OCI-LY1 (cell line): Measurements from ENCODE around the gene MMP26.

Experiments used
- H2AFZ ChIP-seq: fragments of 200-600 bp; sonication (generic), shearing (Covaris generic); 2 replicates; pipeline ENCODE4 v1.6.0; 2014; ENCODE audit warnings: antibody characterized with exemption, mild to moderate bottlenecking, low read length
- H3F3A ChIP-seq: fragments of 200-600 bp; sonication (generic), shearing (Covaris generic); 2 replicates; pipeline ENCODE4 v1.6.0; 2014; ENCODE audit warnings: mild to moderate bottlenecking, antibody characterized with exemption, low read length, moderate library complexity; ENCODE audit not compliant: insufficient read depth
- H3K27ac ChIP-seq: fragments of 200-600 bp; sonication (generic); 2 replicates; pipeline ENCODE4 v1.5.1; 2014; ENCODE audit warnings: low read length, mixed run types, mild to moderate bottlenecking, low read depth; ENCODE audit not compliant: poor library complexity, severe bottlenecking
- H3K27me3 ChIP-seq: fragments of 200-600 bp; sonication (generic); 2 replicates; pipeline ENCODE4 v1.6.0; 2014; ENCODE audit warnings: antibody characterized with exemption, mild to moderate bottlenecking, low read length, moderate library complexity; ENCODE audit not compliant: insufficient read depth
- H3K36me3 ChIP-seq: fragments of 200-600 bp; sonication (generic); 2 replicates; pipeline ENCODE4 v1.6.1; 2014; ENCODE audit warnings: mild to moderate bottlenecking, antibody characterized with exemption, low read length, moderate library complexity, mixed read lengths; ENCODE audit not compliant: insufficient read depth
- H3K4me1 ChIP-seq: fragments of 200-600 bp; sonication (generic); 2 replicates; pipeline ENCODE4 v1.5.1; 2014; ENCODE audit warnings: mild to moderate bottlenecking, low read length, moderate library complexity; ENCODE audit not compliant: insufficient read depth, severe bottlenecking
- H3K4me2 ChIP-seq: fragments of 200-600 bp; sonication (generic), shearing (Covaris generic); 2 replicates; pipeline ENCODE4 v1.6.1; 2014; ENCODE audit warnings: low read length
- H3K4me3 ChIP-seq: fragments of 200-600 bp; sonication (generic); 2 replicates; pipeline ENCODE4 v1.5.1; 2014; ENCODE audit warnings: low read length, low read depth, mild to moderate bottlenecking, mixed read lengths; ENCODE audit not compliant: poor library complexity, severe bottlenecking
- H3K79me2 ChIP-seq: fragments of 200-600 bp; shearing (Covaris generic); 2 replicates; pipeline ENCODE4 v1.6.1; 2016; ENCODE audit warnings: mixed run types, low read length, mixed read lengths; ENCODE audit not compliant: insufficient read depth
- H3K9ac ChIP-seq: fragments of 200-600 bp; sonication (generic), shearing (Covaris generic); 2 replicates; pipeline ENCODE4 v1.6.1; 2014; ENCODE audit warnings: mild to moderate bottlenecking, low read length, mixed read lengths
- H3K9me2 ChIP-seq: fragments of 200-600 bp; sonication (generic), shearing (Covaris generic); 2 replicates; pipeline ENCODE4 v1.6.1; 2014; ENCODE audit warnings: low read depth, mild to moderate bottlenecking, low read length, mixed read lengths
- H3K9me3 ChIP-seq: fragments of 200-600 bp; shearing (Covaris generic); 2 replicates; pipeline ENCODE4 v1.6.1; 2014; ENCODE audit warnings: low read length, mixed read lengths
- H4K20me1 ChIP-seq: fragments of 200-600 bp; sonication (generic), shearing (Covaris generic); 2 replicates; pipeline ENCODE4 v1.6.0; 2016; ENCODE audit warnings: mild to moderate bottlenecking, low read length; ENCODE audit not compliant: insufficient read depth
- CTCF ChIP-seq: fragments of 200-600 bp; sonication (generic), shearing (Covaris generic); IDR thresholded peaks from 2 replicates; pipeline ENCODE4 v1.5.1; 2017; ENCODE audit warnings: mild to moderate bottlenecking, antibody characterized with exemption, low read length, moderate library complexity, mixed read lengths
- EZH2 ChIP-seq: fragments of 200-600 bp; sonication (generic), shearing (Covaris generic); IDR thresholded peaks from 2 replicates; pipeline ENCODE4 v1.8.0; 2017; ENCODE audit warnings: borderline replicate concordance, mixed run types, mild to moderate bottlenecking, antibody characterized with exemption, low read length, moderate library complexity, mixed read lengths

MMP26 gene

DNA sequence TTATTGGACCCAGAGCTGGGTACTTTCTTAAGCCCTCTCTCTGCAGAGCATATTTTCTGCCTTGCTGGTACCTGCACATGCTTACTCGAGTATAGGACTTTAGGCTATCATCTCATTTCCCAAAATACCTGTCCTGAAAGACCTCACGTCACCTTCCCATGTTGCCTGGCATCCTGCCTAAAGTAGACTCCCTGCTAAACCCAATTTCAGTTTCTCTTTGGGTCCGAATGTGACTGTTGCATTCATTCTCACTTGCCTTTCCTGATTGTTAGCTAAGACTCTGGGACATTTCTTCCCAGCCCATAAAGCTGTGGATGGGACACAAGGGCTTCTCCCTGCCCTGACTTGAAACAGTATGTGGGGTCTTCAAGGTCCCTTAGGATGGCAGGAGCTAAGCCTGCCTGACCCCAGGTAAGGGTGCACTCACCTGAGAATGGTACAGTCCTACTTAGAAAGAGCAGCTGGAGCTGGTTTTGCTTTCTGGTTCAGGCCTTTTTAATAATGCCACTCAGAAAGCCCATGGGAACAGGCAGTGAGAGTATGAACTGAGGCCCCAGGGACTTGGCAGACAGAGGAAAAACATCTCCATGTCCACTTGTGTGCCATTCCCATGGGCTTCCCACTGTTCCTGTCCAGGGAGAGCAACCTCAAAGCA, 19.8 kb upstream of the MMP26 start:
- Histone ChIP-seq H3K27ac (no peak overlapping the region), H3F3A (no peaks in the 10 kb centered on the region), H2AFZ (no peak overlapping the region), H3K4me1 (no peaks in the 10 kb centered on the region), H3K9me2 (no peaks in the 10 kb centered on the region), H3K4me2 (no peak overlapping the region), H3K27me3 (no peaks in the 10 kb centered on the region), H3K4me3 (no peak overlapping the region), H3K79me2 (no peaks in the 10 kb centered on the region), H3K36me3 (no peaks in the 10 kb centered on the region), H4K20me1 (no peaks in the 10 kb centered on the region), H3K9me3 (no peaks in the 10 kb centered on the region), H3K9ac (no peak overlapping the region)
- TF ChIP-seq EZH2, result no peak
- TF ChIP-seq CTCF, result no peak

GRCh38 chr11:4695442-4695841, 9.1 kb upstream of the MMP26 start:
- no peaks in the 10 kb centered on the region for H4K20me1 ChIP-seq
- H3K79me2 ChIP-seq, result no peaks in the 10 kb centered on the region
- no peaks in the 10 kb centered on the region for H3F3A ChIP-seq
- no peaks in the 10 kb centered on the region for H3K4me1 ChIP-seq
- no peaks in the 10 kb centered on the region for H3K9me2 ChIP-seq
- H3K27ac ChIP-seq, result no peak overlapping the region
- no peak overlapping the region for H3K4me3 ChIP-seq
- no peaks in the 10 kb centered on the region for H3K36me3 ChIP-seq
- H3K4me2 ChIP-seq, result no peak overlapping the region
- no peaks in the 10 kb centered on the region for H3K27me3 ChIP-seq
- no peak overlapping the region for H2AFZ ChIP-seq
- no peaks in the 10 kb centered on the region for H3K9me3 ChIP-seq
- no peak for TF ChIP-seq CTCF
- TF ChIP-seq EZH2, result no peak
- no peak overlapping the region for H3K9ac ChIP-seq

DNA sequence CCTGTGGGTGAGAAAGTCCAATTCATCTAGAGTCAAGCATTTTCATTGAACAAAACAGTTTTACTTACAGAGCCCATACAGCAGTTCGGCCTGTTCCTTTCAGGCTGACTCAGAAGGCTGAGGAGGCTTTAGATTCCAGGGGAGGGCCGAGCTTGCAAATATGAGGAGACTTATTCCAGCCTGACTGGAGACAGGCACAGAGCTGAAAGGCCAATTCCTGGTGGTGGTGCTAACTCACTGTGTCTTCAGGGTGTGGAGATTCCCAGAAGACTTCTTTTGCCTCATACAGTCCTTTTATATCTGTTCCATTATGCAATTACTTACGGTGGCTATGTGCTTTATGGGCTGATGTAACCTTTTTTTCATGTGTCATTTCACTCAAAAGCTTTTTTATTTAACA, 7.0 kb upstream of the MMP26 start, which contains the start of gene OR51E2:
Gene OR51E2 (minus strand): TSS at position 269 of the 400 bp plus-strand sequence. CDS start 15,142 bp downstream, outside the sequence.
- no peaks in the 10 kb centered on the region for H3K27me3 ChIP-seq
- H3K9ac ChIP-seq, result no peak within 1 kb of the TSS
- H3K36me3 ChIP-seq, result no peaks in the 10 kb centered on the region
- no peaks in the 10 kb centered on the region for H3K9me2 ChIP-seq
- H3K79me2 ChIP-seq, result no peaks in the 10 kb centered on the region
- no peaks in the 10 kb centered on the region for H4K20me1 ChIP-seq
- H3K9me3 ChIP-seq, result no peaks in the 10 kb centered on the region
- no peak within 1 kb of the TSS for H2AFZ ChIP-seq
- no peaks in the 10 kb centered on the region for H3F3A ChIP-seq
- no peak within 1 kb of the TSS for H3K27ac ChIP-seq
- H3K4me3 ChIP-seq, result no peak within 1 kb of the TSS
- no peak for TF ChIP-seq EZH2
- no peak for TF ChIP-seq CTCF
- no peaks in the 10 kb centered on the region for H3K4me1 ChIP-seq
- H3K4me2 ChIP-seq, result no peak within 1 kb of the TSS
